Heart right ventricle (tissue), 16 donors: Measurements from ENCODE around the gene CES3. TPM values are rescaled to one million over a fixed set of nuclear protein-coding genes. Genes with fewer than 3 reads are reported as not detected.
A peak's percentile ranks its signal among the peaks of the same experiment; 100 is the strongest.
"Not testable (repeated sequence)": the region's sequence is repeated elsewhere in the genome, so short reads cannot be mapped to it uniquely, and the experiment has no call there.

Experiments used
- ATAC-seq, 8 donors: fragments of 200-7000 bp; cut with Tn5 transposase; one replicate each; pipeline ENCODE4 v1.9.1; 2020; ENCODE audit warnings: mild to moderate bottlenecking in 8 of 8, moderate library complexity in 8 of 8, moderate number of reproducible peaks in 1 of 8
- DNase-seq, 2 donors: peaks; one replicate each; pipeline ENCODE4 v3.0.0-alpha.2; 2020
- H3K27ac ChIP-seq, 10 donors: fragments of 200-600 bp; sonication (generic) in 2 of 10; one replicate each; pipeline versions ENCODE4 v1.5.0 to v1.8.0; 2020 to 2022; ENCODE audit warnings: mild to moderate bottlenecking in 3 of 10
- H3K27me3 ChIP-seq, 7 donors: fragments of 200-600 bp; one replicate each; pipeline ENCODE4 v1.8.0; 2021 to 2022; ENCODE audit warnings: mild to moderate bottlenecking in 2 of 7
- H3K36me3 ChIP-seq, 9 donors: fragments of 200-600 bp; sonication (generic) in 1 of 9; one replicate each; pipeline versions ENCODE4 v1.5.0 to v1.8.0; 2020 to 2022; ENCODE audit warnings: mild to moderate bottlenecking in 2 of 9
- H3K4me1 ChIP-seq, 9 donors: fragments of 200-600 bp; sonication (generic) in 1 of 9; one replicate each; pipeline versions ENCODE4 v1.5.0 to v1.8.0; 2020 to 2022; ENCODE audit warnings: mild to moderate bottlenecking in 4 of 9
- H3K4me3 ChIP-seq, 10 donors: fragments of 200-600 bp; sonication (generic) in 2 of 10; one replicate each; pipeline versions ENCODE4 v1.5.0 to v1.8.0; 2020 to 2022; ENCODE audit warnings: mild to moderate bottlenecking in 7 of 10, moderate library complexity in 2 of 10
- H3K9me3 ChIP-seq, 11 donors: fragments of 200-600 bp in 10 of 11; sonication (generic) in 2 of 11; one replicate each; pipeline versions ENCODE4 v1.5.0 to v1.8.0; 2013 to 2022; ENCODE audit warnings: mild to moderate bottlenecking in 2 of 11, control low read depth in 1 of 11, moderate library complexity in 1 of 11
- CTCF ChIP-seq, 9 donors: fragments of 200-600 bp; sonication (generic) in 2 of 9; IDR thresholded peaks; one replicate each; pipeline versions ENCODE4 v1.5.0 to v1.8.0; 2021 to 2022; ENCODE audit warnings: antibody characterized with exemption in 9 of 9, mild to moderate bottlenecking in 5 of 9, moderate library complexity in 1 of 9
- WGBS, 2 donors: extraction: QIAGEN DNeasy Blood & Tissue Kit; methylation state at CpG; one replicate each; pipeline ENCODE4 v1.1.7; 2013; ENCODE audit warnings: inconsistent platforms in 1 of 2; 5-methylcytosine and 5-hydroxymethylcytosine counted together
- intact Hi-C, 10 donors: fragments of 100-400 bp; cut with DNase I; formaldehyde crosslinking; loops; one replicate each; pipeline versions ENCODE4 v1.11.1 to v1.14.2; 2022
- polyA plus RNA-seq, 2 donors: library from polyadenylated mRNA; stranded (reverse); fragments of 200-250 nt; gene quantifications; one replicate each; pipeline ENCODE4 v1.2.3, GENCODE V29; 2013
- total RNA-seq, 10 donors: library from RNA; stranded (reverse); fragmentation: NEBNext Ultra II Directional in 3 of 10; extraction: Animal tissue kit (Norgen Biotek cat#: 25700) in 3 of 10; gene quantifications; one replicate each; pipeline versions ENCODE4 v1.2.1 to v1.2.4, GENCODE V29; 2021 to 2023
- donor health status: Arrhythmogenic right ventricular cardiomyopathy.
- donor health status: ischemic (EF 13 %, LVEDD 7.1; RV severe dilation, severe dysfunction).
- donor health status: healthy with polysubstance abuse.
- donor health status: DM: no; HTN: yes; CAD: no.
- donor health status: DM: no; HTN: no; CAD: no.
- donor health status: ischemic (EF 25% LVEDD 6.9; RV normal size, moderate dysfunction).
- donor health status: ischemic (EF 25% LVEDD 5.7; RV mildly dilated, moderate dysfunction).
- donor health status: healthy.
- donor health status: DM: yes; HTN: yes; CAD: no.
- donor health status: Ischemic cardiomyopathy.
- donor health status: ischemic (EF 35%, LVEDD 5.7; RV mildly dilated, moderate dysfunction).
- donor health status: nonischemic (EF 11% LVEDD 7.7; RV severe dilation, severe dysfunction).
- donor health status: DM: yes; HTN: yes; CAD: no.
- donor health status: PGD.
- donor health status: ischemic (EF 29% LVEDD 5.4; RV normal size, mild dysfunction).
- donor health status: nonischemic (EF 23%, LVEDD 6.1; RV moderate dilation, normal function).

CES3 gene
- total and polyA plus RNA-seq, 12 donors, result 0.07 to 2.8 (median 1.1) TPM

- Histone ChIP-seq H3K27ac (no peak overlapping the region), H3K36me3 (no peaks in the 10 kb centered on the region), H3K4me3 (no peak overlapping the region), H3K9me3 (peaks cover 0 to 6% (median 0%) of the 10 kb centered on the region in 11 donors), H3K4me1 (peaks cover 0 to 4% (median 2%) of the 10 kb centered on the region in 9 donors), H3K27me3 (peaks cover 0 to 46% (median 10%) of the 10 kb centered on the region in 7 donors)
- intact Hi-C loops, result loop anchor here in 3 of 10 donors (2.0 to 10.0 kb wide), 3 partner anchors 59 to 231 kb away; partner anchors contain the start of gene MATCAP1 (in 1 of the 3)
- WGBS, 2 donors, result 20 to 26% methylated on average over 8 of the region's 8 CpGs
- peak; percentile 63 to 83 (median 79) for TF ChIP-seq CTCF (IDR thresholded peaks at IDR 0.05)
- ATAC-seq (peak in 7 of 8 donors; percentile 55 to 82 (median 76)), DNase-seq (peak; percentile 64 to 70)
Measured at GRCh38 chr16:66954097-66954659, 6.9 kb upstream of the CES3 start.

GRCh38 chr16:66955363-66956153 is 5.5 kb upstream of the CES3 start:
- not testable (repeated sequence) for DNase-seq, H3K4me3 ChIP-seq, H3K27ac ChIP-seq, H3K9me3 ChIP-seq, H3K36me3 ChIP-seq, ATAC-seq, H3K4me1 ChIP-seq
- WGBS, 2 donors, result 70% methylated on average over 17 of the region's 17 CpGs
- H3K27me3 ChIP-seq, result peaks cover 0 to 33% (median 5%) of the 10 kb centered on the region in 7 donors
- intact Hi-C loops, result loop anchor here in 3 of 10 donors (2.0 to 10.0 kb wide), 3 partner anchors 61 to 229 kb away; partner anchors contain the start of gene MATCAP1 (in 1 of the 3)

- 69 to 73% methylated on average over 1 of the region's 1 CpG for WGBS, 2 donors
- not testable (repeated sequence) for H3K36me3 ChIP-seq, H3K27ac ChIP-seq, ATAC-seq, H3K4me3 ChIP-seq, H3K9me3 ChIP-seq, DNase-seq
- intact Hi-C loops, result loop anchor here in 2 of 10 donors (10.0 kb wide), 2 partner anchors 61 to 229 kb away; partner anchors contain the start of gene MATCAP1 (in 1 of the 2)
- Histone ChIP-seq H3K4me1 (peaks cover 0 to 11% (median 0%) of the 10 kb centered on the region in 9 donors), H3K27me3 (peaks cover 0 to 28% (median 5%) of the 10 kb centered on the region in 7 donors)
Measured at GRCh38 chr16:66956154-66956457, 5.0 kb upstream of the CES3 start.

GRCh38 chr16:66958857-66959703 is 2.0 kb upstream of the CES3 start:
- ATAC-seq, result no peak
- no peaks in the 10 kb centered on the region for H3K36me3 ChIP-seq
- 80 to 82% methylated on average over 7 of the region's 7 CpGs for WGBS, 2 donors
- no peak overlapping the region for H3K4me3 ChIP-seq
- no peaks in the 10 kb centered on the region for H3K9me3 ChIP-seq
- intact Hi-C loops, result loop anchor here in 2 of 10 donors (10.0 kb wide), 2 partner anchors 64 to 226 kb away; partner anchors contain the start of gene MATCAP1 (in 1 of the 2)
- no peak for DNase-seq
- peaks cover 0 to 12% (median 0%) of the 10 kb centered on the region in 9 donors for H3K4me1 ChIP-seq
- H3K27ac ChIP-seq, result no peak overlapping the region
- TF ChIP-seq CTCF (IDR thresholded peaks at IDR 0.05), result no peak
- H3K27me3 ChIP-seq, result no peaks in the 10 kb centered on the region
